Measurements from ENCODE around the gene ABCD4.
A peak's percentile ranks its signal among the peaks of the same experiment; 100 is the strongest.

Gene ABCD4

GRCh38 chr14:74260525-74261233, 42.1 kb downstream of the ABCD4 start:
- DNase-seq (ENCODE audit: low read depth in 2 of 2) = no peak

- DNase-seq (ENCODE audit: low read depth in 2 of 2) = no peak
Observed at GRCh38 chr14:74259513-74259912, 43.2 kb downstream of the ABCD4 start.

GRCh38 chr14:74258764-74259035, 44.0 kb downstream of the ABCD4 start:
- DNase-seq (ENCODE audit: low read depth in 2 of 2) = no peak

- no peak for DNase-seq (ENCODE audit: low read depth in 2 of 2)
Observed at GRCh38 chr14:74257941-74258763, 44.6 kb downstream of the ABCD4 start.

- DNase-seq (ENCODE audit: low read depth in 2 of 2) = peak; percentile 17 to 21
Observed at GRCh38 chr14:74257078-74257940, 45.4 kb downstream of the ABCD4 start.

- no peak for DNase-seq (ENCODE audit: low read depth in 2 of 2)
Observed at GRCh38 chr14:74255281-74255680, 47.5 kb downstream of the ABCD4 start.

- DNase-seq (ENCODE audit: low read depth in 2 of 2) = no peak
Observed at GRCh38 chr14:74249433-74250375, 53.0 kb downstream of the ABCD4 start.

- DNase-seq (ENCODE audit: low read depth in 2 of 2) = no peak
Observed at GRCh38 chr14:74248017-74248416, 54.7 kb downstream of the ABCD4 start.

- no peak for DNase-seq (ENCODE audit: low read depth in 2 of 2)
Observed at GRCh38 chr14:74246542-74246941, 56.2 kb downstream of the ABCD4 start.

- DNase-seq (ENCODE audit: low read depth in 2 of 2) = no peak
Observed at GRCh38 chr14:74245292-74245691, 57.4 kb downstream of the ABCD4 start.

GRCh38 chr14:74244115-74244514, 58.6 kb downstream of the ABCD4 start:
- no peak for DNase-seq (ENCODE audit: low read depth in 2 of 2)

GRCh38 chr14:74243051-74243450, 59.7 kb downstream of the ABCD4 start:
- DNase-seq (ENCODE audit: low read depth in 2 of 2) = no peak

- no peak for DNase-seq (ENCODE audit: low read depth in 2 of 2)
Observed at GRCh38 chr14:74242780-74243042, 60.0 kb downstream of the ABCD4 start.

- DNase-seq (ENCODE audit: low read depth in 2 of 2) = no peak
Observed at GRCh38 chr14:74242021-74242779, 60.5 kb downstream of the ABCD4 start.

GRCh38 chr14:74241652-74242017, 61.1 kb downstream of the ABCD4 start:
- no peak for DNase-seq (ENCODE audit: low read depth in 2 of 2)

- no peak for DNase-seq (ENCODE audit: low read depth in 2 of 2)
Observed at GRCh38 chr14:74240794-74241651, 61.7 kb downstream of the ABCD4 start.

- DNase-seq (ENCODE audit: low read depth in 2 of 2) = no peak
Observed at GRCh38 chr14:74239848-74240793, 62.6 kb downstream of the ABCD4 start.

- DNase-seq (ENCODE audit: low read depth in 2 of 2) = no peak
Observed at GRCh38 chr14:74238974-74239847, 63.5 kb downstream of the ABCD4 start, which contains the start of gene VSX2. TSS of gene VSX2 (plus strand) at chr14:74239449. CDS start at chr14:74239562, 113 bp downstream.
